H1 (cell line): ENCODE data around the gene SELENOK. TPM values are rescaled to one million over a fixed set of nuclear protein-coding genes. Genes with fewer than 3 reads are reported as not detected.

ENCODE experiments used
- polyA plus RNA-seq, 7 experiments: library from polyadenylated mRNA; depleted of rRNA in 3 of 7; stranded (reverse) in 5 of 7; unstranded in 2 of 7; fragments of >200 nt in 5 of 7; fragments of 200-250 nt in 2 of 7; gene quantifications; 1 replicate in 5 of 7; 2 replicates in 1 of 7; 4 replicates in 1 of 7; pipeline versions ENCODE4 v1.2.1 to v1.2.3, GENCODE V29; 2011 to 2013; ENCODE audit warnings: missing spikeins in 2 of 7, mixed read lengths in 2 of 7
- total RNA-seq: library from RNA; stranded (reverse); fragmentation: NEBNext Ultra II Directional; extraction: Animal tissue kit (Norgen Biotek cat#: 25700); gene quantifications from 2 replicates; pipeline ENCODE4 v1.2.1, GENCODE V29; 2021

The SELENOK gene
- total and polyA plus RNA-seq, 2 of the 8 experiments (the other 6 are each of a cell fraction or from before 2014, with no cell fraction given), result 26.9 to 40.2 TPM

Other genes starting within 250 kb of the SELENOK start
- 8.9 and 10.3 TPM in 2 replicates for gene CHDH, start 45.4 kb downstream of the SELENOK start, total RNA-seq
- 4.9 and 7.3 TPM in 2 replicates for gene CHDH, start 45.4 kb downstream of the SELENOK start, polyA plus RNA-seq (2011; rRNA removed)
- 6.9 and 7.0 TPM in 2 replicates for gene IL17RB, start 45.3 kb downstream of the SELENOK start, total RNA-seq
- gene IL17RB, start 45.3 kb downstream of the SELENOK start, polyA plus RNA-seq (2011; rRNA removed), result 13.3 and 24.6 TPM in 2 replicates
- 25.4 and 26.9 TPM in 2 replicates for gene ACTR8, start 9.7 kb downstream of the SELENOK start, total RNA-seq
- gene ACTR8, start 9.7 kb downstream of the SELENOK start, polyA plus RNA-seq (2011; rRNA removed), result 5.9 and 8.3 TPM in 2 replicates
- 1.8 and 2.2 TPM in 2 replicates for gene CACNA2D3, start 230.7 kb upstream of the SELENOK start, total RNA-seq
- 0.78 and 1.5 TPM in 2 replicates for gene CACNA2D3, start 230.7 kb upstream of the SELENOK start, polyA plus RNA-seq (2011; rRNA removed)